IMR-90 (cell line): ENCODE results near the gene MRPL34. TPM values are rescaled to one million over a fixed set of nuclear protein-coding genes. Genes with fewer than 3 reads are reported as not detected.

Source experiments
- ATAC-seq: fragments of 200-7000 bp; cut with Tn5 transposase; 2 replicates; pipeline ENCODE4 v1.9.1; 2020; ENCODE audit warnings: low read depth, mild to moderate bottlenecking, moderate library complexity
- BruUV-seq: library from RNA; stranded (reverse); fragments of 400-500 nt; replicated peaks from 2 replicates; lab custom pipeline; 2021; lab: Mats Ljungman, UMichigan
- CTCF ChIA-PET: fragments of 300-600 bp; formaldehyde crosslinking; extraction: SDS; loops from one replicate; lab custom pipeline; 2021; ENCODE audit warnings: antibody characterized with exemption; lab: Yijun Ruan, JAX
- POLR2A ChIA-PET: fragments of 300-600 bp; sonication (Branson Sonifier 250); formaldehyde crosslinking; loops from one replicate; lab custom pipeline; 2022; ENCODE audit warnings: antibody characterized with exemption; ENCODE audit not compliant: unreplicated experiment; lab: Charles Lee
- DNase-seq: peaks from one replicate; pipeline ENCODE4 v3.0.0; 2013
- H2AFZ ChIP-seq: replicated peaks from 2 replicates; pipeline ENCODE3; 2013; ENCODE audit warnings: low read length, mild to moderate bottlenecking; ENCODE audit not compliant: poor library complexity
- H2AK5ac ChIP-seq: 2 replicates; pipeline ENCODE4 v1.6.1; 2013; ENCODE audit warnings: low read depth, low read length, inconsistent platforms
- H2AK9ac ChIP-seq: replicated peaks from 2 replicates; pipeline ENCODE3; 2013; ENCODE audit warnings: mild to moderate bottlenecking, low read depth, low read length, moderate library complexity; ENCODE audit not compliant: poor library complexity
- H2BK120ac ChIP-seq: 2 replicates; pipeline ENCODE4 v1.6.1; 2013; ENCODE audit warnings: low read depth, low read length, inconsistent platforms
- H2BK15ac ChIP-seq: 3 replicates; pipeline ENCODE4 v1.6.1; 2013; ENCODE audit warnings: low read depth, low read length, inconsistent platforms
- H2BK20ac ChIP-seq: 2 replicates; pipeline ENCODE4 v1.6.1; 2013; ENCODE audit warnings: low read depth, mild to moderate bottlenecking, inconsistent platforms, low read length, moderate library complexity
- H2BK5ac ChIP-seq: 2 replicates; pipeline ENCODE4 v1.6.1; 2013; ENCODE audit warnings: mild to moderate bottlenecking, low read depth, low read length, inconsistent platforms; ENCODE audit not compliant: poor library complexity, severe bottlenecking
- H3K14ac ChIP-seq: replicated peaks from 2 replicates; pipeline ENCODE4 v1.6.1; 2013; ENCODE audit warnings: low read depth, low read length, inconsistent platforms
- H3K18ac ChIP-seq: 2 replicates; pipeline ENCODE4 v1.6.1; 2013; ENCODE audit warnings: low read depth, low read length, control low read depth
- H3K23ac ChIP-seq: 2 replicates; pipeline ENCODE4 v1.6.1; 2013; ENCODE audit warnings: low read depth, low read length, inconsistent platforms
- H3K27ac ChIP-seq: 2 replicates; pipeline ENCODE4 v1.5.1; 2013; ENCODE audit warnings: mild to moderate bottlenecking, control low read depth, low read length; ENCODE audit not compliant: insufficient read depth
- H3K27me3 ChIP-seq: 2 replicates; pipeline ENCODE4 v1.6.1; 2013; ENCODE audit warnings: low read length; ENCODE audit not compliant: control insufficient read depth, insufficient read depth
- H3K36me3 ChIP-seq: 2 replicates; pipeline ENCODE4 v1.6.1; 2013; ENCODE audit warnings: low read length, mixed read lengths; ENCODE audit not compliant: control insufficient read depth, insufficient read depth
- H3K4ac ChIP-seq: 2 replicates; pipeline ENCODE4 v1.6.1; 2013; ENCODE audit warnings: low read depth, low read length, inconsistent platforms
- H3K4me1 ChIP-seq: 2 replicates; pipeline ENCODE4 v1.6.1; 2013; ENCODE audit warnings: low read length, mixed read lengths; ENCODE audit not compliant: control insufficient read depth, insufficient read depth
- H3K4me2 ChIP-seq: 2 replicates; pipeline ENCODE4 v1.6.1; 2013; ENCODE audit warnings: low read depth, mild to moderate bottlenecking, control low read depth, low read length, moderate library complexity
- H3K4me3 ChIP-seq: 2 replicates; pipeline ENCODE4 v1.5.1; 2013; ENCODE audit warnings: low read depth, mild to moderate bottlenecking, control low read depth, low read length, moderate library complexity; ENCODE audit not compliant: insufficient read depth
- H3K56ac ChIP-seq: 2 replicates; pipeline ENCODE4 v1.6.1; 2013; ENCODE audit warnings: low read length, inconsistent platforms; ENCODE audit not compliant: insufficient read depth; ENCODE audit errors: extremely low read depth
- H3K79me1 ChIP-seq, 2 experiments: 2 replicates each; pipeline ENCODE4 v1.6.1; 2013; ENCODE audit warnings: low read length in 2 of 2, inconsistent platforms in 1 of 2, low read depth in 1 of 2
- H3K9ac ChIP-seq: 2 replicates; pipeline ENCODE4 v1.6.1; 2013; ENCODE audit warnings: low read depth, low read length, control low read depth
- H3K9me1 ChIP-seq: 2 replicates; pipeline ENCODE4 v1.6.1; 2013; ENCODE audit warnings: low read length, inconsistent platforms; ENCODE audit not compliant: insufficient read depth
- H3K9me3 ChIP-seq: 2 replicates; pipeline ENCODE4 v1.6.1; 2013; ENCODE audit warnings: low read length; ENCODE audit not compliant: control insufficient read depth, insufficient read depth
- H4K20me1 ChIP-seq: 2 replicates; pipeline ENCODE4 v1.6.1; 2013; ENCODE audit warnings: low read length, inconsistent platforms; ENCODE audit not compliant: insufficient read depth
- H4K5ac ChIP-seq: 2 replicates; pipeline ENCODE4 v1.6.1; 2013; ENCODE audit warnings: mild to moderate bottlenecking, low read depth, low read length, control low read depth
- H4K8ac ChIP-seq, 2 experiments: 2 replicates each; pipeline ENCODE4 v1.6.1; 2013; ENCODE audit warnings: low read depth in 2 of 2, low read length in 2 of 2, control low read depth in 1 of 2, inconsistent platforms in 1 of 2
- H4K91ac ChIP-seq: 2 replicates; pipeline ENCODE4 v1.6.1; 2013; ENCODE audit warnings: low read depth, low read length, inconsistent platforms; ENCODE audit not compliant: insufficient read depth
- CHD1 ChIP-seq: IDR thresholded peaks from 2 replicates; pipeline ENCODE4 v1.6.1; 2012; ENCODE audit warnings: low read depth, low read length, improper control_type of control experiment
- MAFK ChIP-seq: IDR thresholded peaks from 2 replicates; pipeline ENCODE4 v1.6.1; 2012; ENCODE audit warnings: low read depth, low read length, improper control_type of control experiment
- MAZ ChIP-seq: IDR thresholded peaks from 2 replicates; pipeline ENCODE4 v1.6.1; 2012; ENCODE audit warnings: low read depth, mild to moderate bottlenecking, low read length, improper control_type of control experiment, moderate library complexity, borderline replicate concordance
- MXI1 ChIP-seq: IDR thresholded peaks from 2 replicates; pipeline ENCODE4 v1.6.1; 2012; ENCODE audit warnings: low read depth, mild to moderate bottlenecking, low read length, moderate library complexity, borderline replicate concordance
- POLR2A ChIP-seq: IDR thresholded peaks from 2 replicates; pipeline ENCODE4 v1.6.1; 2012; ENCODE audit warnings: mild to moderate bottlenecking, low read depth, low read length
- RAD21 ChIP-seq: IDR thresholded peaks from 2 replicates; pipeline ENCODE4 v1.6.1; 2012; ENCODE audit warnings: low read length, improper control_type of control experiment
- RCOR1 ChIP-seq: IDR thresholded peaks from 2 replicates; pipeline ENCODE4 v1.6.1; 2012; ENCODE audit warnings: mild to moderate bottlenecking, low read length, improper control_type of control experiment; ENCODE audit not compliant: insufficient replicate concordance
- RFX5 ChIP-seq: IDR thresholded peaks from 2 replicates; pipeline ENCODE4 v1.8.0; 2012; ENCODE audit warnings: low read depth, mild to moderate bottlenecking, low read length, moderate library complexity
- WGBS, 2 experiments: methylation state at CpG; one replicate each; pipeline versions ENCODE4 v1.1.5 to v1.1.7; 2013; ENCODE audit warnings: missing lambda C conversion rate in 2 of 2; ENCODE audit not compliant: insufficient read length in 1 of 2; ENCODE audit errors: extremely low coverage in 2 of 2; 5-methylcytosine and 5-hydroxymethylcytosine counted together
- dilution Hi-C: fragments of 300-500 bp; cut with HindIII; formaldehyde crosslinking; loops from one replicate; pipeline ENCODE4 v1.14.3; 2018; ENCODE audit warnings: low sequenced_read_pairs; ENCODE audit not compliant: unreplicated experiment
- in situ Hi-C: fragments of 300-500 bp; cut with MboI; formaldehyde crosslinking; loops from 3 replicates; pipeline ENCODE4 v1.14.3; 2019; ENCODE audit warnings: low sequenced_read_pairs, inconsistent platforms, mixed read lengths
- intact Hi-C: fragments of 100-400 bp; cut with micrococcal nuclease; formaldehyde crosslinking; loops from 2 replicates; pipeline ENCODE4 v1.10.0; 2022
- polyA plus RNA-seq, 3 experiments: library from polyadenylated mRNA; depleted of rRNA; stranded (reverse); fragments of >200 nt; gene quantifications; 2 replicates each; pipeline ENCODE4 v1.2.3, GENCODE V29; 2012; ENCODE audit warnings: low replicate concordance in 1 of 3
- total RNA-seq: library from RNA; depleted of rRNA; stranded (reverse); fragments of >200 nt; gene quantifications from 2 replicates; pipeline ENCODE4 v1.2.3, GENCODE V29; 2012
- TF ChIP-seq, protein P1 (sequence below): conservative IDR thresholded peaks from 2 replicates; pipeline ENCODE4 v1.5.1; 2012; ENCODE audit warnings: mild to moderate bottlenecking, low read depth, low read length, improper control_type of control experiment
- TF ChIP-seq, protein P2 (sequence below): fragments of 150-350 bp; IDR thresholded peaks from 2 replicates; pipeline ENCODE4 v1.6.1; 2016; ENCODE audit warnings: low read depth, mild to moderate bottlenecking, low read length, moderate library complexity, borderline replicate concordance
- TF ChIP-seq, protein P3 (sequence below): fragments of 150-350 bp; IDR thresholded peaks from 2 replicates; pipeline ENCODE4 v1.6.1; 2017; ENCODE audit warnings: mild to moderate bottlenecking, antibody characterized with exemption, low read length, low read depth

The MRPL34 gene
- total and polyA plus RNA-seq, 2 of the 4 experiments (the other 2 are of a cell fraction): 7.3 to 37.0 TPM

DNA sequence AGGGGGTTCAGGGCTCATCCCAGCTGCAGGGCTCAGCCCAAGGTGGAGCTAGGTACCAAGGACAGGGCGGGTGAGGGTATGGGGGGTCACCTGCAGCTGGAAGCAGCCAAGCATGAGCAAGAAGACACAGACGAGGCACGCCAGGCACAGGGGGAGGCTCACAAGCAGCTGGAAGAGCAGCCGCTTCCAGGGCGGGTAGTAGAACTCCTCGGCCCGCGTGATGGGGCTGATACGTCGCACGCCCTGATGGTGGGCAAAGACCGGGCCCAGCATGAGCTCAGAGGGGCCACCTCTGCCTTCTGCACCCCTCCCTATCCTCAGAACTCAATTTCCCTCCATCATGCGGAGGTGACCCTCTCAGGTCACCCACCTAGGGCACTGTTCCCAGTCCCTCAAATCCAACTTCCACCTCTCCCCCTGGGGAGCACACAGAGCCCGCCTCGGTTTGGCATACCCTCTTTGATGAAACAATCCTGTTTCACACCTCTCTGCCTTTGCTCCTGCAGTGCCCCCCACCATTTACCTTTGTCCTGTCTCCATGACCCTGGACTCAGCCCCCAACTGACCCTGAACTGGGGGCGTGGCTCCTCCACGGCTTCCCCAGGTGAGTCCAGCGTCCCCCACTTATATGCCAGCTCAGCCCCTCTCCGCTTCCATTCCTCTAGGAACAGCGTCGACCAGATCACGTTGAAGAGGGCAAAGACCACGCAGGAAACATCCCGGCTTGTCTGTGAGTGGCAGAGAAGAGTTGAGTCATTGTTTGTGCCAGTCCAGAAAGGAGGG lies 24.8 kb downstream of the MRPL34 start:
- no peak overlapping the region for H2BK20ac ChIP-seq
- no peak overlapping the region for H3K56ac ChIP-seq
- H2AK5ac ChIP-seq: no peak overlapping the region
- H3K23ac ChIP-seq: no peak overlapping the region
- no peak overlapping the region for H2BK15ac ChIP-seq
- no peaks in the 10 kb centered on the region for H4K20me1 ChIP-seq
- no peak overlapping the region for H4K5ac ChIP-seq
- H4K8ac ChIP-seq: no peak overlapping the region
- ATAC-seq (no peak), DNase-seq (no peak)
- H3K14ac ChIP-seq: no peak overlapping the region
- no peaks in the 10 kb centered on the region for H3K9me3 ChIP-seq
- H3K36me3 ChIP-seq: peaks cover 6% of the 10 kb centered on the region; the same call in 1 of the 2 replicates
- dilution Hi-C loops (no loop called here), intact Hi-C loops (no loop called here), in situ Hi-C loops (no loop called here)
- H3K4me3 ChIP-seq: no peak overlapping the region
- H3K9ac ChIP-seq: no peak overlapping the region
- H4K91ac ChIP-seq: no peak overlapping the region
- POLR2A ChIA-PET: no interaction called here
- peaks cover 5% of the 10 kb centered on the region for H3K9me1 ChIP-seq
- 90% methylated on average over 9 of the region's 24 CpGs; no CpG with 5 or more reads in 1 of the 2 experiments for WGBS, 2 experiments
- no peak overlapping the region for H2BK5ac ChIP-seq
- no peak overlapping the region for H2AK9ac ChIP-seq
- H2AFZ ChIP-seq: no peak overlapping the region
- no peak overlapping the region for H3K4ac ChIP-seq
- no peak overlapping the region for H3K4me2 ChIP-seq
- CTCF ChIA-PET: no interaction called here
- no peak overlapping the region for H2BK120ac ChIP-seq
- no TSS peak for BruUV-seq
- H3K79me1 ChIP-seq: peaks cover 0 to 27% of the 10 kb centered on the region in 2 experiments; a peak in 2 of 4 replicates
- H3K27me3 ChIP-seq: no peaks in the 10 kb centered on the region
- H3K4me1 ChIP-seq: 0 out of 2 replicates have a peak, but pooled peaks cover 4% of the 10 kb centered on the region
- no peak overlapping the region for H3K27ac ChIP-seq
- TF ChIP-seq RFX5 (no peak), MXI1 (no peak), POLR2A (no peak), CHD1 (no peak), MAFK (no peak), MAZ (no peak), RCOR1 (no peak), RAD21 (no peak)
- TF ChIP-seq, protein P1, sequence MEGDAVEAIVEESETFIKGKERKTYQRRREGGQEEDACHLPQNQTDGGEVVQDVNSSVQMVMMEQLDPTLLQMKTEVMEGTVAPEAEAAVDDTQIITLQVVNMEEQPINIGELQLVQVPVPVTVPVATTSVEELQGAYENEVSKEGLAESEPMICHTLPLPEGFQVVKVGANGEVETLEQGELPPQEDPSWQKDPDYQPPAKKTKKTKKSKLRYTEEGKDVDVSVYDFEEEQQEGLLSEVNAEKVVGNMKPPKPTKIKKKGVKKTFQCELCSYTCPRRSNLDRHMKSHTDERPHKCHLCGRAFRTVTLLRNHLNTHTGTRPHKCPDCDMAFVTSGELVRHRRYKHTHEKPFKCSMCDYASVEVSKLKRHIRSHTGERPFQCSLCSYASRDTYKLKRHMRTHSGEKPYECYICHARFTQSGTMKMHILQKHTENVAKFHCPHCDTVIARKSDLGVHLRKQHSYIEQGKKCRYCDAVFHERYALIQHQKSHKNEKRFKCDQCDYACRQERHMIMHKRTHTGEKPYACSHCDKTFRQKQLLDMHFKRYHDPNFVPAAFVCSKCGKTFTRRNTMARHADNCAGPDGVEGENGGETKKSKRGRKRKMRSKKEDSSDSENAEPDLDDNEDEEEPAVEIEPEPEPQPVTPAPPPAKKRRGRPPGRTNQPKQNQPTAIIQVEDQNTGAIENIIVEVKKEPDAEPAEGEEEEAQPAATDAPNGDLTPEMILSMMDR: no peak
- TF ChIP-seq, protein P2, sequence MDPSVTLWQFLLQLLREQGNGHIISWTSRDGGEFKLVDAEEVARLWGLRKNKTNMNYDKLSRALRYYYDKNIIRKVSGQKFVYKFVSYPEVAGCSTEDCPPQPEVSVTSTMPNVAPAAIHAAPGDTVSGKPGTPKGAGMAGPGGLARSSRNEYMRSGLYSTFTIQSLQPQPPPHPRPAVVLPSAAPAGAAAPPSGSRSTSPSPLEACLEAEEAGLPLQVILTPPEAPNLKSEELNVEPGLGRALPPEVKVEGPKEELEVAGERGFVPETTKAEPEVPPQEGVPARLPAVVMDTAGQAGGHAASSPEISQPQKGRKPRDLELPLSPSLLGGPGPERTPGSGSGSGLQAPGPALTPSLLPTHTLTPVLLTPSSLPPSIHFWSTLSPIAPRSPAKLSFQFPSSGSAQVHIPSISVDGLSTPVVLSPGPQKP: no peak
- TF ChIP-seq, protein P3, sequence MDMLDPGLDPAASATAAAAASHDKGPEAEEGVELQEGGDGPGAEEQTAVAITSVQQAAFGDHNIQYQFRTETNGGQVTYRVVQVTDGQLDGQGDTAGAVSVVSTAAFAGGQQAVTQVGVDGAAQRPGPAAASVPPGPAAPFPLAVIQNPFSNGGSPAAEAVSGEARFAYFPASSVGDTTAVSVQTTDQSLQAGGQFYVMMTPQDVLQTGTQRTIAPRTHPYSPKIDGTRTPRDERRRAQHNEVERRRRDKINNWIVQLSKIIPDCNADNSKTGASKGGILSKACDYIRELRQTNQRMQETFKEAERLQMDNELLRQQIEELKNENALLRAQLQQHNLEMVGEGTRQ: no peak
- H3K18ac ChIP-seq: no peak overlapping the region
